OCI-M2 (cell line): ENCODE measurements around the gene RHOU.

Source experiments
- DNase-seq: peaks from one replicate; lab custom pipeline; 2025; ENCODE audit not compliant: unreplicated experiment; lab: John Stamatoyannopoulos, UW

RHOU gene

DNA sequence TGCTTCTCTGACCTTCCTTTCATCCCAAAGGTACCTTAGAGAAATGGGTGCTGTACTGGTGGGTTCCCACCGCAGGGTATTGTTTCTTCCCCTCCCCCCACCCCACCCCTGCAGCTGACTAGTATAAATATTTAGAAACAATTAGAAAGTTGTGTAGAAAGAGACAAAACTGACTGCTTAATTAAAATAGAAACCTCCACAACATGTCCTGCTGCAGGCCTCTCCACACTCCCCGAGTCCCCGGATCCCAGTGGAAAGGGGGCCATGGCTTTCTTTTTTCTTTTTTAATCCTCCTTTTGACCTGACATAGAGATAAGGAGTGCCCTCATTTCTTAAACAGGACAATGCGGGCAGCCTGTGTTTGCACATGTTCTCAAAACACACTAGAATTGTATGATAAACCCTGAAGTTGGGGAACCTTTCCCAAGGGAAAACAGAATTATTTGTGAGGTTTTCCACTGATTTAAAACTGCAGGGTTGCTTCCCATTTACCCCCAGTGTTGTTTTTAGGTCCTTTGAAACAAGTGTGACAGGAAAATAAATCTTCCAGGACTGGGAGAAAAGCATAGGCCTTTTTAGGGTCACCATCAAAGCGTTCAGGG is 1.7 kb downstream of the RHOU start:
- no peak for DNase-seq

DNA sequence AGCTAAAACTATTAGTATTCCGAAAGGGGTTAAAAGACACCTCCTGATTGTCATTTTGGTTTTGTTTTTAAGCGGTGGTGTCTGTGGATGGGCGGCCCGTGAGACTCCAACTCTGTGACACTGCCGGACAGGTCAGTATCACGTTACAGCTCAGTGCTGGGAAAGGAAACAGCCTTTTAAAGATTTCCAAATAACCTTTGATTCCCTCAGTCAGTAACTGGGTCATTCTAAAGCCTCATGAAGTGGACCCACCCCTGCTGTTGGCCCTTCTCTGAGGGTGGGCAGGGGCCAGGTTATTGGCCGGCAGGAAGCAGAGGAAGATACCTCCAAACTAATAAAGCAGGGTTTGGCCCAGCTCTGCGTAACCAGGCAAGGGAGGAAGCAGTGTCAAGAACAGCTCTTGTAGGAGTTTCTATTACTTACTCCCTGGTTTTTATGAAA is 2.3 kb downstream of the RHOU start:
- no peak for DNase-seq

DNA sequence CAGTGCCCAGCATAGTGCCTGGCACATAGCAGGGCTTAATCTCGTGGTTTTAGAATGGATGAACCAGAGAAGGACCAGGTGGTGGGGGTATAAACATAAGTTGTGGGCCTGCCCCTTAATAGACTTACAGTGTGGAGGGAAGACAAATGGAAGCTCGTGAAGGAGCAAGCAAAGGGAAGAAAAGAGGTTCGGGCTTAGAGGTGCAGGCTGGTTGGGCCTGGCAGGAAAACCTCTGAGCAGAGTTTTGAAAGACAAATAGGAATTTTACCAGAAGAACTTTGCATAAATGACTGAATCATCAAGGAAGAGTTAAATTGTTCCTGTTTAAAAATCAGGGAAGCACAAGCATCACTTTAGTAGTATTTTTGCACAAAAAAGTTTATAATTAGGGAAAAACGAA is 4.5 kb downstream of the RHOU start:
- DNase-seq, result no peak

DNA sequence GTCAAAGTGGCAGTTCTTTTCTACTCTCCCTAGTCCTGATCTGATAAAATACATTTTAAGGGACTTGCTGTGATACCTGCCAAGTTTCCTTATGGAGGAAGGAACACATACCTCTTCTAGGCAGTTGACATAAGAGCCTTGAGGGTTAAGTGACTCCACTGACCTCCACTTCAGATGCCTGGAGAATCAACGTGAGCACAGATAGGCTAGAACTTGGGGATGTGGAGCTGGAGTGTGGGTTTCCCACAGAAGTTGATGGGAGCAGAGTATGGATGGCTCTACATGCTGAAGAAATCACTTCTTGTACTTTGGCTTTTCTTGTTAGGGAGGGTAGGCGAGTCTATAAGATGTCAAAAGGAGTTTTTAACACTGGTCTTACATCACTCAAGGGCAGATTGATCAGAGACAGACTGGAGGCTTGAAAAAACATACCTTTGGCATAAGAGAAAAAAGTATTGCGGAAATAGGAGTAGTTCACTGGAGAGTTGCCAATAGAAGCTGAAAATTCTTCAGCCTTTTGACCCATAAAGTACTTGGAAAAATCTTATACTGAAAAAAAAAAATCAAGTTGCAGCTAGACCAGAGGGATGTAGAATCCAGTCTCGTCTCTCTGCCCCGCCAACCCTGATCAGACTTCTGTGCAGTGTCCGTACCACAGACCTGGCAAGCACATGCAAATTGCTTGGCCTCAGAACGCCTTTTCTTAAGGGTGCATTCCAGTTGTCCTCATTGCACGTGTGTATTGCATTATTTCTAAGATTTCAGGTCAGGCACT is 5.5 kb downstream of the RHOU start:
- DNase-seq, result no peak

DNA sequence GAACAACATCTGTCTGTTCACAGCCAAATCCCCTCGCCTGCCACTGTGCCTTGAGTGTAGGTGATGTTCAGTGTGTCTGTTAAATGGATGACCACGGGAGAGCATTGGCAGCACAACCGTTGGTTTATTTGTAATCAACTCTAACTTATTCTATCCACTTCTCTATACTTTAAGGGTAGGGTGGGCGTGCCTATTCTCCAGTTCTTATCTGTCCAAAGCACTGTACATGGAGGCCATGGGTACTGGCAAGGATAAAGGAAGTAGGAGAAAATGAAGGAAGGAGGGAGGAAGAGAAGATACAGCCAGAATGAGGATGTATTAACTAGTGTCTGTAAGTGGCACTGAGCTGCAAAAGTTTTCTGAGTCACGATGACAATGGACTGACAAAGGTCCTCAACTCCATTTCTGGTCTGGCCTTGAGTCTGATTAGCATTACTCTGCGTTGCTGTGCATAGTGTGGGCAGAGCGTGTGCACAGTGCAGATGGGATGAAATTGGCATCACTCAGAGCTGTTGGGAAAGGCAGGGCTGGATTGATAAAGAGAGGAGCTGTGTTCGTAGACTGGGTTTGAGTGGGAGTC is 7.1 kb downstream of the RHOU start:
- no peak for DNase-seq

DNA sequence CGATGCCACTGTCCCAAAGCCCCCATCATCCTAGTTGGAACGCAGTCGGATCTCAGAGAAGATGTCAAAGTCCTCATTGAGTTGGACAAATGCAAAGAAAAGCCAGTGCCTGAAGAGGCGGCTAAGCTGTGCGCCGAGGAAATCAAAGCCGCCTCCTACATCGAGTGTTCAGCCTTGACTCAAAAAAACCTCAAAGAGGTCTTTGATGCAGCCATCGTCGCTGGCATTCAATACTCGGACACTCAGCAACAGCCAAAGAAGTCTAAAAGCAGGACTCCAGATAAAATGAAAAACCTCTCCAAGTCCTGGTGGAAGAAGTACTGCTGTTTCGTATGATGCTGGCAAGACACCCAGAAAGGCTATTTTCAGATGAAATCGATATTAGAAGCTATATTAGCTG is 8.1 kb downstream of the RHOU start:
- DNase-seq, result no peak

DNA sequence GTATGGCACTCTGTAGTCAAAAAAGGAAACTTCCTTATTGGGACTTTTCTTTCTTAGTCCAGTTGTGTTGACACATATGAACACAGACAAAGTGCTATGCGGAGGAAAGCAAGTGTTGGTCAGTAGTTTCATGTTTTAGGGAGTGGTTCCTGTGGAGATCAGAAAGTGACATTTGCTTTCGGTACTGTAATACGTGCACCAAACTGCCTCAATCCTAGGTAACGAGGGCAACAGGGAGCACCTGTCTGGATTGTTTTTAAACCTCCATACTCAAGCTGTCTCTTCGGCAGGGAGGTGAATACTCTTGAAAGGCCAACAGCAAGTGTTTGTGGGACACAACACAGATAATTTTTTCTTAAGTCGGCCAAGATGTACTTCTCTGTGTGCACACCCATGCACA is 9.1 kb downstream of the RHOU start:
- DNase-seq, result no peak

DNA sequence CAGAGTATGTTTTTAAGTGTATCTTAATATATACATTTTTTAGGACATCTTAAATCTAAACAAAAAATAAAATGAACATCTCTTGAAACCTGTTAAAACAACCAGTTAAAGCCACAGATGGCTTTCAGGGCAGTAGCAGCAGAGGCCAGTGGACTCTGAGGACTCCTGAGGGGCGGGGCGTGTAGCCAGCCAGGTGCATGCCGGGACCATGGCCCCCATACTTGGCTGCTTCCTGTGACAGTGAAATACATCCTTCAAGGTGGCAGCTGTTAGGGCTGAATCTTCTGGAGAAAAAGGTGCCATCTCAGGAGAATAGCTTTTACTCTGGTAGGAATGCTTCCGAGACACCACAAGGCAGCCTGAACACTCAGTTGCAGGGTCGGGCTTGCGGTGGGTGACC is 9.6 kb downstream of the RHOU start:
- DNase-seq, result no peak

DNA sequence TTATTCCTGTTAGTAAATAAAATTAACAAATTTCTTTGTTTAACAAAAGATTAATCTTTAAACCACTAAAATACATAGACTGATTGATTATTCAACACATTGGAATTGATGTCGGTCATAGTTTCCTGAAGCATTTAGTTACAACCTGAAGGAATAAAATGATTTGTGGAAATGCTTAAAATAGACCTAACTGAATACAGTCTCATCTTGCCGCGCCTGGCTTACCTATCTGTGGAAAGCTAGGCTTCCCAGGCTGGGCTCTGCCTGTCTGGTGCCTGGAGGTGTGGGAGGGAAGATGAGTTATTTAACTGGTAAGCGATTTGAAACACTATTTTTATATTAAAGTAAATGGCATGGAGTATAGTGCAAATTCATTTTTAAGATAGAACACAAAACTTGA is 10.2 kb downstream of the RHOU start:
- DNase-seq, result no peak

DNA sequence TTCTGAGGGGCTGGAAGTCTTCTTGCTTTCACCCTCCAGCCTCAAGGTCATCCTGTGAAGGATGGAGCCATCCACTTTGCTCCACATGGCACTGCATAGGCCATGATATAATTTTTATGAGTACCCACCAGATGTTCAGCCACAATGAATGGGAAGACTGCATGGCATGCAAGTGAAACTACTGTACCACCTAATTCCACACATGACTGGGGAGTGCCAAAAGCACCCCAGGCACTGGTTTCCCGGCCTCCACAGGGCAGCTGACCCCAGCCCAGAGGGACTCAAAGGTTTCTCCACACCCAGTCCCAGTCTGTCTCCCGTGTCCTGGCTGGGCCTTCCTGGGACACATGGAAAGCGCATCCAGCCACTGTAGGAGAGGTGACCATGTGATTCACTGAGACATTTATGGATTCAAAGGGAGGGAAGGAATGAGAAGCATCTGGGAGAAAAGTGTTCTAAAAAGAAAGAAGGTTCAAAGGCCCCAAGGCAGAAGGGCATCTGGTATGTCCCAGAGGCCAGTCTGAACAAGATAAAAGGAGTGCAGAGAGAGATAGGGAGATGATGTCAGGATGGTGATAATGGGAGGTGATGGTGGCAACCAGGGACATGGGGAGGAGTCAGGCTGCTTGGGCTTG is 12.1 kb downstream of the RHOU start:
- DNase-seq, result no peak

DNA sequence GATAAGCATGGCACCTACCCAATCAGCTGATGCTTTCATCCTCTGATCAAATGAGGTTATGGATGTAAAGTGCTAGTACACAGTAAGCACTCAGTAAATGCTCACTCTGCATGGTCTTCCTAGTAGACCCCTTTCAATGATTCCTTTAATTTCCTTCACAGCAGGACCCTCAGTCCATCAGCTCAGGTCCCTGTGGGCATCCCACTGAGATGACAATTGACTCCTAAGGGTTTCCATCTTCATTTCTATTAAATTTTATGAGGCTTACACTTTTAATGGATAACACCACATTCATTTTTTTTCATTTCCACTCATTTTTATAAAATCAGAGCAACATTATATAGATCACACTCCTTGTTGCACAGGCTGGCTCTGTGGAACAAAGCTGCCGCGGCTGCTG is 12.8 kb downstream of the RHOU start:
- DNase-seq, result no peak

DNA sequence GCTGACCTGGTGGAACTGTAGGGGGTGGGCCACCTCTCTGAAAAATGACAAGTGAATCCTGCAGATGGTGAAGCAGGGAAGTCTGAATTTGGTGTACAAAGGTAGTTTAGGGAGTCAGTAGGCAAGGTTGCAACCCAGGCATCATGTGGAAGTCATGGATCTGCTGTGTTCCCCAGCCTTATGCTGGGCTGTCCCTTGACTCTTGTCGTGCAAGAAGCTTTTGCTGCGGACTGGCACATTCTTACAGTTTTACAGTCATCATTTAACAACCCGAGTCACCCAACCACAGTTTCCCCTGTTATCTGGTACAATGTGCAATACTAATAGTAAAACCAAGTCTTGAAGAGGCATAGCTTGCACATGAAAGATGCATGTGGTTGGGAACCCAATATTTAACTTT is 13.2 kb downstream of the RHOU start:
- DNase-seq, result no peak

DNA sequence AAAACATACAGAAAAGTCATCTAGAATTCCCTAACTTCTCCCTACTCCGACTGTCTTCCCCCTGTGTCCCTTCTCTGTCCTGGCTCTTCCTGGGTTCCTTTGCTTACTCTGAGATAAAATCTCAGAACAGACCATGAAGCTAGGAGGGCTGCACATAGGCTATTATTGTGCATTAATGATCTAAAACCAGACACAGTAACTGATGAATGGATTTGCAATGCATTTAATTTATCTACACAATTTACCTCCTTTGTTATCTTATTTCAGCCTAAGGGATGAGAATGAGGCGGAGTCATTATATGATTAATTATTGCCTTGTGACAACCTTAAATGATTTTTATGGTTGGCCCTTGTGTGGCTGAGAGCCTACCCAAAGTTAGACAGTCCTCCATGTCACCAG is 14.5 kb downstream of the RHOU start:
- DNase-seq, result no peak

DNA sequence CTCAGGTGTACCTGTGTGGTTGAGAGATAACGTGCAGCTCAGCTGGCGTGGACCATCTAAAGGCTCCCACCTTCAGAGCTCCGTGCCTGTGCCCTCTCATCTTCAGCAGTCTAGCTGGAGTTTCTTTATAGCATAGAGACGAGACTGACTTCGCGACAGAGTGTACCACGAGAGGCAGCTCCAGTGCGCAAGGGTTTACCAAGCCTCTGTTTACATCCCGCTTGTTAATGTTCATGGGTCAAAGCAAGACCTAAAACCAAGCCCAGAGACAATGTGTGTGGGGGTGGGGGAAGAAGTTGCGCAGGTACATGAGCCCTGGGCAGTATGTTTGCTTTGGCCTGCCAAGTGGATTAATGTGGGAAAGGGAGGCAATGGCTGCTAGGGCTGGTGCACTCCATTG is 15.6 kb downstream of the RHOU start:
- DNase-seq, result no peak

DNA sequence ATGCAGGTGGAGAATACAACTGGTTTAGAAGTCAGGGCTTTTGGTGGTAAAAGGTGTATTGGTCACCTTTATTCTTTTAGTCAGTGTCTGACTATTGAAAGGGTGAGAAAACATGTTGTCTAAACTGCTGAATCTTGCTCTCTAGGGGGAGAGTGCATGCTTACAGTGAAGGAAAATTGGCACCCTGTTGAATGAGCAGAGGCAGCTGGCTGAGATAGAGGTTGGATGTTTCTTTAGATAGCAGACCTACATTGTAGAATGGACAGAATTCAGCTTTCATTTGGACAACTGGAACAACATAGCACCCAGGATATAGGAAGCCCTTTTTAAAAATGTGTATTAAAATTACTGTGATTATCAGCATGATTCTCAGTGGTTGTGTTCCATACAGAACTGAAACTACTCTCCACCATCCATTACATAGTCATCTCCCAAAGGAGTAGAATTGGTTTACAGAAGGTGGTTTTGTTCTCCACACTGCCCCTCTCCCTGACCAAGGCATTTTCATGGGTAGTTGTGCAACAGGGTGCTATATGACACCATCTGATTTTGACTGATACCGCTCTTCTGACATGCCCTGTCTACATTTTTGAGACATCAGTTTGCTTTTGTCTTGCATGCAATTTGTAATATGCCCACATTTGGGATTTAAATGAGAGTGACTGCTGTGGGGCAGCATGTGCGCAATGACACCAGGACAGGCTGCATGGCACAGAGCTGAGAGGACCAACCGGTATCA is 16.2 kb downstream of the RHOU start:
- no peak for DNase-seq

DNA sequence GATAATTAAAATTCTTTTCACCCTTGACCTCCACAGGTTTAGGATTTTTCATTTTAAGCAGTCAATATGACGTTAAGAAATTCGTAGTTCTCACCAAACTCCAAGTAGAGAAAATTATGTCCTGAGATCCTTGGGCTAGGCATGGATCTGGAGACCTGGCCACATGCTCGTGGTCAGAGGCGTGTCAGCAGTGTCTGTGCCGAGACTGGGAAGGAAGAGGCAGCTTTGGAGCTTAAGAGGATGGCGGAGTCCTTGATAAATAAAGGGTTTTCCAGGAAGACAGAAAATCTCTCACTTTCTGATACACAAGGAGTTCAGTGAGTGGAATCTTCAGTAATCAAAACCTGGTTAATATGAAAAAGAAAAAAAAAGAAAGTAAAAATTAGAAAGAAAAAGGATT is 17.0 kb downstream of the RHOU start:
- DNase-seq, result no peak

DNA sequence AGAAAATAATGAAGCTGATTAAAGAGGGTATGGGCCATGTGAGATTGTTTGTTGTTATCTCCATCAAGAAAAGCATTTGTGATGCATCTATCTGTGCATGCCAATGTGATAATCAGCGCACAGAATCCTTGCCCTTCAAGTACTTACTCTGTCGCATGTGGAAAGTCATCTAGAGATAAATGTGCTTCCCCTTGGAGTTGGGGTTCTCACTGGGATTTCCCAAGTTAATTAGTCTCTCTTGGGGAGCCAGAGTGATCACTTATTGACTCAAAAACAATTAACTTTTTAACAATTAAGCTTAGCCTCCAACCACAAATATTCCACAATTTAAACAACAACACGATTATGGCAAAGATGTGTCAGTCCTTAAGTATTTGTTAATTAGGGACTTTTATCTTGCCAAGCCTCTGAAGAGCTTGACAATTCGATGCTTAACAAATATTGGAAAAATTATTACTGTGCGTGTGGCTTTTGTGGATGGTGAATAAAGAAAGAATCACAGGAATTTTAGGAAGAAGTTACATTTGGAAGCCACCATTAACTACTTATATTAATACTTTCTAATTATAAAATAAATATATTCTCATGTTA is 17.5 kb downstream of the RHOU start:
- no peak for DNase-seq

DNA sequence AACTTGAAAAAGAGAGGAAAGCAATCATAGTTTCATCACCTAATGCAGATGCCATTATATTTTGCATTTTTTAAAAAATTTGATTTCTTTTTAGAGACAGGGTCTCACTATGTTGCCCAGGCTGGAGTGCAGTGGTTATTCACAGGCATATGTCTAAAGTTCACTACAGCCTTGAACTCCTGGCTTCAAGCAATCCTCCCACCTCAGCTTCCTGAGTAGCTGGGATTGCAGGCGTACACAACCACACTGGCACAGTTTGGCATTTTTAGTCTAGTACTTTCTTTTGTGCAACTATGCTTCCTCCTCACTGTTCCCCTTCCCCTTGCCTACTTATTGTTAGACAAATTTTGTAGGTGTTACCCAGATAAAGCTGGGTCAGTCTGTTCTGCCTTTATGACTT is 18.0 kb downstream of the RHOU start:
- no peak for DNase-seq

DNA sequence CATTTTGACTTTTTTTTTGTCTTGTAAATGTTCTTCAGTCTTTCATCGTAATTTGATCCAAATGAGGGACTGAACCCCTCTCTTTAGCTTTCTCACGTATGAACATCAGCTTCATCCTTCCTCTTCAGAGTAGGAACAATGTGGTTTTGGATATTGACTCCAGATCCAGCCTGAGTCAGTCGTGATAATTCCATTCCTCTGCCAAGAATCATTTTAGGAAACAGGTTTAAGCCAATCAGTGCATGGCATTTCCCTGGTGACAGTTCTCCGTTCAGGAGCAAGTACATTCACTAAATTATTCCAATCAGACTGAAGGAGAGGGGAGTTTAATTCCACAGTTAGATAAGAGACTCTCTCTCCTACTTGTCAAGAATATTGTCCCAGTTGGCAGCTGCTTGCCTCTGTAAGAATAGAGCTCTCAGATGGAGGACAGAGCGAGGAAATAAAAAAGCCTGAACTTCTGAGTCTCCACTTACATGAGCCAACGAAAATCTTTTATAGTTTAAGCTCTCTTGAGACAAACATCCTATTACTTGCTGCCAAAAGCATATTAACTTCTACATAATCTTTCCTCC is 18.6 kb downstream of the RHOU start:
- DNase-seq, result no peak

DNA sequence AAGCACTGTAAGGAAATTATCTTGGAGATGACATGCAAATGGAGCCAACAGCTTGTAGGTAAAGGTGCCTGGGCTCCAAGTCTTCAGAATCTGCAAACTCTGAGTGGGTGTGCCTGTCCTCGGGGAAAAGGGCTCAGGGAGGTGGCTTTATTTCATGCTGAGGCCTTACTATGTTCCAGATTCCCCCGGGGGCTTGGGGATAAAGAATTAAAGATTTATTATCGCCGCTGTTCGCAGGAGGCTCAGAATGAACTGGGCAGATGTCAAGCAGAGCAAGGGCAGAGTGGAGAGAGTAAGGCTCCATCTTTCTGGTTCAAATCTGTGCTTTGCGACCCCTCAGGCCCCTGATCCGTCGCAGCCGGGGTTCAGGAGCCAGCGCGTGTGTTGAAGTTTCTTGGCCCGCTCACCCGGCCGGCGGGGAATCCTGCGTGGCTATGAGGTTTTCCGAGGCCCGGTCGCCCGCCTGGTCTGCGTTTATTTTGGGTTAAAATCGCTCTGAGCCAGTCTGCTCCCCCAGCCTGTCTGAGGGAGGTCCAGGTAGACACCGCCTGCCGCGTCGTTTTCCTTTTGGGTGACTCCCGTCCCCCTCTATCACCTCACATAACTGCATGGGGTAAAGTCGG is 19.5 kb downstream of the RHOU start:
- DNase-seq, result no peak
